Forelimb muscle (tissue), 1 donor: ENCODE results near the gene C7. TPM values are rescaled to one million over a fixed set of nuclear protein-coding genes. Genes with fewer than 3 reads are reported as not detected.
"Not testable (repeated sequence)": the region's sequence is repeated elsewhere in the genome, so short reads cannot be mapped to it uniquely, and the experiment has no call there.

ENCODE experiments used
- DNase-seq: peaks from one replicate; pipeline ENCODE4 v3.0.0-alpha.2; 2013; ENCODE audit warnings: low read depth
- polyA plus RNA-seq: library from polyadenylated mRNA; unstranded; fragments of 120-200 nt; gene quantifications from one replicate; pipeline ENCODE4 v1.2.1, GENCODE V29; 2013; ENCODE audit not compliant: insufficient read length

C7 gene
- polyA plus RNA-seq, 1 donor, result 1.6 TPM

DNA sequence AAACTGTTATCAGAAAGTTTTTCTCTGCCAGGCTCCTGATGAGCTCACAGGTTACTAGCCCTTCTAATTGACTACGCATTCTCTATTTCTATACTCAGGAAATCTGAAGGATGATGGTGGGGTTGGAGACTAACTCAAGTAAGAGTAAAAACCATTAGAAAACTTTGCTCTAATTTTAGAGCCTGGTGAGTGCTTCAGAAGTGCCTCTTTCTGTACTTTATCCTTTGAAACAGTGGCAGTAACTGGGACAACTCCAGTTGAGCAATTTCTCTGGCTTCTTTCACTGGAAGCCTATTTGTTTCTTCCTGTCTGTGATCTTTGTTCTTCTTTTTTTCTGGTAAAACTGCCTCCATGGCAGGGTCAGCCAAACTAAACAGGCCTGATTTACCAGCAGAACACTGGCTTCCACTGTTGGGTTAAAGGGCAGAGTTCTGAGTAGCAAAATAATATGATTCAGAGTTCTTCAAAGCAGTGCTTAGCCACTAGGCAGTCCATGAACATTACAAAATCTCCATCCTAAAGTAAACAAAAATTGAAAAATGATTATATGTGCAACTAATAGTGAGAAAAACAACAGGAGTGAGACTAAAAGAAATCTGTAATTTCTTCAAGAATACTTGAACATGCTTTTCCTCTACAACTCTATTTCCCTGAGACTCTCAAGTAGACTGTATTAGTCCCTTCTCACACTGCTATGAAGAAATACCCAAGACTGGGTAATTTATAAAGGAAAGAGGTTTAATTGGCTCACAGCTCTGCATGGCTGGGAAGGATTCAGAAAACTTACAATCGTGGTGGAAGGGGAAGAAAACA, 82.1 kb downstream of the C7 start:
- no peak for DNase-seq

DNA sequence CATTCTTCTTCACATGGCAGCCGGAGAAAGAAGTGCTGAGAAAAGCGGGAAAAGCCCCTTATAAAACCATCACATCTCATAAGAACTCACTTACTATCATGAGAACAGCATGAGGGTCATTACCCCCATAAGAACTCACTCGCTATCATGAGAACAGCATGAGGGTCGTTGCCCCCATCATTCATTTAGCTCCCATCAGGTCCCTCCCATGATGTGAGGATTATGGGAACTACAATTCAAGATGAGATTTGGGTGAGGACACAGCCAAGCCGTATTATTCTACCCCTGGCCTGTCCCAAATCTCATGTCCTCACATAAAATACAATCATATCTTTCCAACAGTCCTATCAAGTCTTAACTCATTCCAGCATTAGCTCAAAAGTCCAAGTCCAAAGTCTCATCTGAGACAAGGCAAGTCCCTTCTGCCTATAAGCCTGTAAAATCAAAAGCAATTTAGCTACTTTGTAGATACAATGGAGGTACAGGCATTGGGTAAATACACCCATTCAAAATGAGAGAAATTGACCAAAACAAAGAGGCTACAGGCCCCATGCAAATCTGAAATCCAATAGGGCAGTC, 82.8 kb downstream of the C7 start:
- DNase-seq, result no peak

DNA sequence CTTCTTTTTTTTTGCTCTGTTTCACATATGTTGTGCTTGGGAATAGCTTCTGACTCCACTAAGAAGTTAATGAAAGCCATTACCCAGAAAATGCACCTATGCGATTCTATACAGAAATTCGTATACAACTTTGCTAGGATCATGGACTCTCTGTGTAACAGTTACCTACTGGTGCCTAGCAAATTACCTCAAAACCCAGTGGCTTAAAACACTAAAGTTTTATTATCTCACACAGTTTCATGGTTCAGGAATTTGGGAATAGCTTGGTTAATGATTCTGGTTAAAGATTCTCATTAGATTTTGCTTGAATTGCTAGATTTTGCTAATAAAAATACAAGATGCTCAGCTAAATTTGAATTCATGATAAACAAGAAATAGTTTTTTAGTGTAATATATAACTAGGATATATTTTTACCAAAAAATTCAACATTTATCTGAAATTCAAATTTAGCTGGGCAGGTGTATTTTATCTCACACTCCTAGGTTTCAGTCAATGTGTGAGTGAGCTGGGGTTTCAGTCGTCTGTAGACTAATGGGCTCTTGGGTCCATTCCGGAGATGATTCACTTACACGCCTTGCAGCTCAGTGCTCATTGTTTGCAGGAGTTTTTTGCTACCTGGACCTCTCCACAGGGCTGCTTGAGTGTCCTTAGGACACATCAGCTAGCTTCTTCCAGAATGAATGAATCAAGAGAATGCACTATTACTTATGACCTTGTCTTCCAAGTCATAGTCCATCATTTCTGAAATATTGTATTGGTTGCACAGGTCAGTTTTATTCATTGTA, 86.7 kb downstream of the C7 start:
- DNase-seq, result no peak

DNA sequence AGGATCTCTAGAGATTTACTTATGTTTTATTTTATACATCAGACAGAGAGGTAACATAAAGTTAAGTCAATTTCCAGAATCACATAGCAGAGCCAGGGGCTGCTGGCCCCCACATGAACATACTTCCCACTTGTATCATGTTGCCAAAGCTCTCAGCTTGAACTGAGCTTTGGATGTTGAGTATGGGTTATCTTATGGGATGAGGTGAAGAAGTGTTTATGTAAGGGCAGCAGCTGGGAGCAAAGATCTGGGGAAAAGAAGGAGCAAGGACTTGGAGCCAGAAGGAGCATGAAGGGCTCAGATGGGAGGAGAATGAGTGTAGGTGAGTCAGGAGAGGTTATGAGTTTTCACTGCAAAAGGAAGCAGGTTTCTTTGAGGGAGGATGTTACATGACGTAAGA, 89.8 kb downstream of the C7 start:
- no peak for DNase-seq

DNA sequence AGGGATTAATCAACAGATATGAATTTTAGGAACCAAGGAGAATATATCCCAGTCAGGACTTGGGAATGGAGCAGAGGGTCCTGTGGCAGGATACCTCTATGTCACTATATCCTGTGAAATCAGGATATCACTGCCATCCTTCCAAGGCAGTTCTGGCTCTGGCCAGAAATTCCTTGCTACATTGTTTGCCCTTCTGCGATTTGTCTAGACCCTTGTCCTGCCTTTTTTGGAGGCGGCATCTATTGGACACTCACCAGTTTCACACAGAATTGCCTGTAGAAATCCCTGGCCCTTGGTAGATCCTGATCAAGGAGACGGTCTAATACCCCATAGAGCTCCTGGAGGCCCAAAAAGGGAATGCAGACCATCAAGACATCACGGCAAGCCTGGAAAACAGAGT, 90.7 kb downstream of the C7 start:
- no peak for DNase-seq

DNA sequence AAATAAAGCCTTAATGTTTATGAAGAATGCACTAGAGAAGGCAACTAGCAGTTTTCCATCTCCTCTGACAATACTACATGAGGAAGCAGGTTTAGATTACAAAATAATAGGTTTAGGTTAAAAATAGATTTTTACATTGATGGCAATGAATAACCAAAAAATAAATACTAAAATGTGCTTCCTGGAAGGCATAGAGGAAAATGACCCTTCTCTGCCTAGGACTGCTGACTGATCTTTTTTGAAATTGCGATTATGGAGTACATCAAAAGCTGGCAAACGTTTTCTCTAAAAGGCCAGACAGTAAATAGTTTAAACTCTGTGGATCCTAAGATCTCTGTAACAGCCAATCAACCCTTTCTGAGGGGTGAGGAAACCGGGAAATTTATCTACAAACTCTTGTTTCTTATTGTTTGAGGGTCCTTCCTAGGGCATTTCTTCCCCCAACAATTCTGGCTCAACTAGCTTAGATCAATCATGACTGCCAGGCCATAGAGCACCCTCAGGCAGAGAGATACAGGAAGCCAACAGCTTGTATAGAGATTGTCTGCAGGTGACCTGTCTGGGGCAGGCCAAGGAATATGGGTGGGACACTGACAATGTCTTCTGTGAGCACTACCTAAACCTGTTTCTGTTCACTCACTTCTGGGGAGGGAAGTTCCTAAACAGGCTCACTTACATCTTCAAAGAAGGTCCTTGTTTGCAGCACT, 94.5 kb downstream of the C7 start:
- no peak for DNase-seq

DNA sequence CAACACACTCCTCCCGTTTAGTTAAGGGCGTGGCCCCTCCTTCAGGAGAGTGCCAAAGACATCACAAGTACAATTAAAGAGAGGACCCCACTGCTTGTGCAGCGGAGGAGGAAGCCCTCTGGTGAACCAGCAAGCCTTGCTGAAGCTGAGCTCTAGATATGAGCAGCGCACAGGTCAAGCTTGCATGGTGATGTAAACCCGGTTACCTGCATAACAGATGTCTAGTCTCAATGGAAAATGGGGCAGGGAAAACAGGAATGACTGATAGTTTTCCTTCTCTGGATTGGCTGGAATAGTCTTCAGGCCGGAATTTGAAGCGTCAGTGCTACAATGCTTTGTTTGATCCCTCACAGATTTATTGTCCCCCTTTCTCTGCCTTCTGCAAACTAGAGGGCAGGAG, 95.6 kb downstream of the C7 start:
- DNase-seq, result no peak

DNA sequence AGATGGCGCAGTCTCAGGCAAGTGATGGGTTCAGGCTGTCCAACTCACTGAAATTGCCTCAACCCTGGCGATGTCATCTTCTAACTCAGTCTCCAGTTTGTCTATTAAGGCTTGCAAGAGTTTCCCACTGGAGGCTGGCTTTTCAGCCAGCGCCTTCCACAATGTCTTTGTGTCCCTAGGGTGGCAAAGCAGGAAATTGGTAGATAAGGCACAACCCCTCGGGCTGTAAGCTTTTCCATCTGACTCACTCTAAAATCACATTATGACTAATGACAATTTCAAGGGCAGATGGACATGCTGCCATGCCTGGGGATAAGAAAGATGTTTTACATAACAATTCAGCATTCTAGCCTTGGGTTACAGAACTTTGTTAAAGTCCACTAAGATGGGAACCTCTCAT, 99.9 kb downstream of the C7 start:
- DNase-seq, result no peak

DNA sequence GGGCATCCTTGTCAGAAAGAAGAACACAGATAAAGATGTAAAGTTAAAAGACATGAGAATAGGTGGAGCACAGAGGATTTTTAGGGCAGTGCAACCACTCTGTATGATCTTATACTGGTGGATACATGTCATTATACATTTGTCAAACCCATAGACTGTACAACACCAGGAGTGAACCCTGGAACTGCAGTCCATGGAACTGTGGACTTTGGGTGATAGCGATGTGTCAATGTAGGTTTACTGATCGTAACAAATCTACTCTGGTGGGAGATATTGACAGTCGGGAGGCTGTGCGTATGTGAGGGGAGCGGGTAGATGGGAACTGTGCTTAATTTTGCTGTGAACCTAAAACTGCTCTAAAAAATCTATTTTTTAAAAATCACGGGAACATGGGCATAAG, 101.3 kb downstream of the C7 start:
- no peak for DNase-seq

DNA sequence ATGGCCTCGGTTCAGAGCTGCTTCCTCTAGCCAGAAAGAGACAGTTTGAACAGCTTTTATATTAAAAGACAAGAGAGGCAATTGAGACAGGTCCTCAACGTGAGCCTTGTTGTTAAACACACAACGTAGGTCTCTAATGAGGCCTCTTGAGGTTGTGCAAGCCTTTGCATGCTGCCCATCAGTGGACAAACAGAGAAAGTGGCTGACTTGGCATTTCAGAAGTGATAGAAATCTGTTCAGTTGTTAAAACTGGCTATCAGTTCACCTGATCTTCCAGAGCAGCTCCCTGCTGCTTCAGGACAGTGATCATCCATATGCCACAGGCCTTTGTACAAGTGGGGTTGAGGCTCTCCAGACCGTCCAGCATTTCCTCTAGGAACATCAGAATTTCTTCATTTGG, 103.0 kb downstream of the C7 start:
- no peak for DNase-seq

DNA sequence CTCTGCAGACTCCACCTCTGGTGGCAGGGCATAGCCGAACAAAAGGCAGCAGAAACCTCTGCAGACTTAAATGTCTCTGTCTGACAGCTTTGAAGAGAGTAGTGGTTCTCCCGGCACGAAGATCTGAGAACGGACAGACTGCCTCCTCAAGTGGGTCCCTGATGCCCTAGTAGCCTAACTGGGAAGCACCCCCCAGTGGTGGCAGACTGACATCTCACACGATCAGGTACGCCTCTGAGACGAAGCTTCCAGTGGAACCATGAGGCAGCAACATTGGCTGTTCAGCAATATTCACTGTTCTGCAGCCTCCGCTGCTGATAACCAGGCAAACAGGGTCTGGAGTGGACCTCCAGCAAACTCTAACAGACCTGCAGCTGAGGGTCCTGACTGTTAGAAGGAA, 113.3 kb downstream of the C7 start:
- DNase-seq, result not testable (repeated sequence)

Other genes with a start within 250 kb of the C7 start
- gene PTGER4, start 229.6 kb upstream of the C7 start, polyA plus RNA-seq, result 6.9 TPM
- 20.3 TPM for gene TTC33, start 153.5 kb upstream of the C7 start, polyA plus RNA-seq
- gene PRKAA1, start 111.1 kb upstream of the C7 start, polyA plus RNA-seq, result 31.9 TPM
- gene RPL37, start 74.3 kb upstream of the C7 start, polyA plus RNA-seq, result 2,928 TPM
- 1.2 TPM for gene CARD6, start 68.1 kb upstream of the C7 start, polyA plus RNA-seq
- gene MROH2B, start 161.8 kb downstream of the C7 start, polyA plus RNA-seq, result 0.10 TPM